Large intestine (tissue), 3 donors: ENCODE data around the gene NBEAL2. TPM values are rescaled to one million over a fixed set of nuclear protein-coding genes. Genes with fewer than 3 reads are reported as not detected.

Source experiments
- DNase-seq, 2 donors: peaks; one replicate each; pipeline versions ENCODE4 v3.0.0 to v3.0.0-alpha.2; 2013
- H3K27ac ChIP-seq: one replicate; pipeline ENCODE4 v1.5.1; 2013; ENCODE audit warnings: low read length
- H3K27me3 ChIP-seq: 2 replicates; pipeline ENCODE4 v1.6.1; 2013; ENCODE audit warnings: low read length; ENCODE audit not compliant: control insufficient read depth, insufficient read depth
- H3K36me3 ChIP-seq: 2 replicates; pipeline ENCODE4 v1.6.1; 2013; ENCODE audit warnings: low read length; ENCODE audit not compliant: control insufficient read depth, insufficient read depth
- H3K4me1 ChIP-seq: one replicate; pipeline ENCODE4 v1.6.1; 2013; ENCODE audit warnings: low read length; ENCODE audit not compliant: control insufficient read depth, insufficient read depth
- H3K4me3 ChIP-seq: one replicate; pipeline ENCODE4 v1.5.1; 2013; ENCODE audit warnings: low read length
- H3K9me3 ChIP-seq: one replicate; pipeline ENCODE4 v1.6.1; 2013; ENCODE audit warnings: mild to moderate bottlenecking, low read depth, low read length, moderate library complexity; ENCODE audit not compliant: control insufficient read depth
- WGBS: methylation state at CpG from one replicate; pipeline ENCODE4 v1.1.5; 2013; ENCODE audit warnings: low lambda C conversion rate; ENCODE audit not compliant: insufficient coverage; 5-methylcytosine and 5-hydroxymethylcytosine counted together
- polyA plus RNA-seq: library from polyadenylated mRNA; unstranded; fragments of 120-200 nt; gene quantifications from one replicate; pipeline ENCODE4 v1.2.1, GENCODE V29; 2013

NBEAL2 gene
- polyA plus RNA-seq, 1 donor = 40.8 TPM

GRCh38 chr3:47000922-47001730 is 21.7 kb downstream of the NBEAL2 start:
- no CpG with 5 or more reads among the region's 25 CpGs for WGBS
- no peaks in the 10 kb centered on the region for H3K27me3 ChIP-seq
- DNase-seq = no peak
- peaks cover 73% of the 10 kb centered on the region for H3K36me3 ChIP-seq
- H3K4me1 ChIP-seq = peaks cover 17% of the 10 kb centered on the region
- no peak overlapping the region for H3K27ac ChIP-seq
- no peaks in the 10 kb centered on the region for H3K9me3 ChIP-seq
- H3K4me3 ChIP-seq = no peak overlapping the region

- H3K27me3 ChIP-seq = no peaks in the 10 kb centered on the region
- no peak overlapping the region for H3K27ac ChIP-seq
- H3K36me3 ChIP-seq = peaks cover 77% of the 10 kb centered on the region
- WGBS = no CpG with 5 or more reads among the region's 16 CpGs
- peaks cover 17% of the 10 kb centered on the region for H3K4me1 ChIP-seq
- H3K9me3 ChIP-seq = no peaks in the 10 kb centered on the region
- DNase-seq = no peak
- no peak overlapping the region for H3K4me3 ChIP-seq
These were observed 22.3 kb downstream of the NBEAL2 start for GRCh38 chr3:47001731-47002170.

GRCh38 chr3:47002171-47003055 is 22.9 kb downstream of the NBEAL2 start:
- Histone ChIP-seq H3K4me1 (peaks cover 17% of the 10 kb centered on the region), H3K27me3 (no peaks in the 10 kb centered on the region), H3K4me3 (no peak overlapping the region), H3K9me3 (no peaks in the 10 kb centered on the region), H3K36me3 (peaks cover 73% of the 10 kb centered on the region), H3K27ac (no peak overlapping the region)
- WGBS = no CpG with 5 or more reads among the region's 35 CpGs
- no peak for DNase-seq

- Histone ChIP-seq H3K9me3 (no peaks in the 10 kb centered on the region), H3K36me3 (peaks cover 77% of the 10 kb centered on the region), H3K27me3 (no peaks in the 10 kb centered on the region), H3K27ac (no peak overlapping the region), H3K4me3 (no peak overlapping the region), H3K4me1 (peaks cover 13% of the 10 kb centered on the region)
- DNase-seq = no peak
- WGBS = no CpG with 5 or more reads among the region's 10 CpGs
These were observed 23.6 kb downstream of the NBEAL2 start for GRCh38 chr3:47003056-47003410.

GRCh38 chr3:47003461-47004368 is 24.2 kb downstream of the NBEAL2 start:
- DNase-seq = no peak
- Histone ChIP-seq H3K9me3 (no peaks in the 10 kb centered on the region), H3K27ac (no peak overlapping the region), H3K27me3 (no peaks in the 10 kb centered on the region), H3K4me3 (no peak overlapping the region), H3K36me3 (peaks cover 82% of the 10 kb centered on the region), H3K4me1 (peaks cover 12% of the 10 kb centered on the region)
- 100% methylated on average over 1 of the region's 27 CpGs for WGBS

GRCh38 chr3:47004369-47005211 is 25.1 kb downstream of the NBEAL2 start:
- Histone ChIP-seq H3K36me3 (peaks cover 73% of the 10 kb centered on the region), H3K4me3 (no peak overlapping the region), H3K27me3 (no peaks in the 10 kb centered on the region), H3K9me3 (no peaks in the 10 kb centered on the region), H3K27ac (no peak overlapping the region), H3K4me1 (peaks cover 6% of the 10 kb centered on the region)
- DNase-seq = no peak
- WGBS = no CpG with 5 or more reads among the region's 17 CpGs

GRCh38 chr3:47005212-47006144 is 26.0 kb downstream of the NBEAL2 start:
- Histone ChIP-seq H3K27me3 (no peaks in the 10 kb centered on the region), H3K27ac (no peak overlapping the region), H3K9me3 (no peaks in the 10 kb centered on the region), H3K36me3 (peaks cover 64% of the 10 kb centered on the region), H3K4me1 (peaks cover 9% of the 10 kb centered on the region), H3K4me3 (no peak overlapping the region)
- no CpG with 5 or more reads among the region's 32 CpGs for WGBS
- DNase-seq = no peak

GRCh38 chr3:47006145-47006651 is 26.7 kb downstream of the NBEAL2 start:
- H3K9me3 ChIP-seq = no peaks in the 10 kb centered on the region
- no CpG with 5 or more reads among the region's 9 CpGs for WGBS
- H3K27ac ChIP-seq = no peak overlapping the region
- no peak overlapping the region for H3K4me3 ChIP-seq
- no peaks in the 10 kb centered on the region for H3K27me3 ChIP-seq
- peaks cover 57% of the 10 kb centered on the region for H3K36me3 ChIP-seq
- DNase-seq = no peak
- peaks cover 9% of the 10 kb centered on the region for H3K4me1 ChIP-seq
